ENCODE results near the gene IFT80. TPM values are rescaled to one million over a fixed set of nuclear protein-coding genes. Genes with fewer than 3 reads are reported as not detected.

Gene IFT80
- total and polyA plus RNA-seq, 2 of the 4 experiments (the other 2 are of a cell fraction), result 15.2 to 16.8 TPM

- H2BK20ac ChIP-seq (ENCODE audit: low read depth, low read length), result no peak overlapping the region
- H4K5ac ChIP-seq (ENCODE audit: low read depth, low read length), result no peak overlapping the region
- no peak overlapping the region for H3K56ac ChIP-seq (ENCODE audit: extremely low read depth, insufficient read depth, low read length)
- H3K14ac ChIP-seq (replicated peaks; ENCODE audit: low read depth, low read length), result no peak overlapping the region
- CTCF ChIA-PET, result no interaction called here
- no peak overlapping the region for H2AFZ ChIP-seq (replicated peaks; ENCODE audit: low read length, poor library complexity)
- DNase-seq (no peak), ATAC-seq (ENCODE audit: low read depth) (no peak)
- no peak overlapping the region for H2AK9ac ChIP-seq (replicated peaks; ENCODE audit: low read depth, low read length, poor library complexity)
- TF ChIP-seq BHLHE40 (IDR thresholded peaks at IDR 0.05; ENCODE audit: low read depth, low read length), result no peak
- TF ChIP-seq MXI1 (IDR thresholded peaks at IDR 0.05; ENCODE audit: borderline replicate concordance, low read depth, low read length), result no peak
- no peak for TF ChIP-seq CEBPB (IDR thresholded peaks at IDR 0.05; ENCODE audit: low read depth, low read length)
- TF ChIP-seq ELK1 (IDR thresholded peaks at IDR 0.05; ENCODE audit: borderline replicate concordance, low read depth, low read length), result no peak
- TF ChIP-seq MAZ (IDR thresholded peaks at IDR 0.05; ENCODE audit: borderline replicate concordance, low read depth, low read length), result no peak
- no peak for TF ChIP-seq NFE2L2 (IDR thresholded peaks at IDR 0.05; ENCODE audit: low read depth, low read length)
- TF ChIP-seq POLR2A (IDR thresholded peaks at IDR 0.05; ENCODE audit: low read depth, low read length), result no peak
- TF ChIP-seq, protein P1, sequence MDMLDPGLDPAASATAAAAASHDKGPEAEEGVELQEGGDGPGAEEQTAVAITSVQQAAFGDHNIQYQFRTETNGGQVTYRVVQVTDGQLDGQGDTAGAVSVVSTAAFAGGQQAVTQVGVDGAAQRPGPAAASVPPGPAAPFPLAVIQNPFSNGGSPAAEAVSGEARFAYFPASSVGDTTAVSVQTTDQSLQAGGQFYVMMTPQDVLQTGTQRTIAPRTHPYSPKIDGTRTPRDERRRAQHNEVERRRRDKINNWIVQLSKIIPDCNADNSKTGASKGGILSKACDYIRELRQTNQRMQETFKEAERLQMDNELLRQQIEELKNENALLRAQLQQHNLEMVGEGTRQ (IDR thresholded peaks at IDR 0.05; ENCODE audit: low read depth, low read length), result no peak
- TF ChIP-seq FOS (IDR thresholded peaks at IDR 0.05; ENCODE audit: low read depth, low read length), result no peak
- TF ChIP-seq CTCF (conservative IDR thresholded peaks at IDR 0.05; ENCODE audit: low read depth, low read length), result no peak
- no peak for TF ChIP-seq CHD1 (IDR thresholded peaks at IDR 0.05; ENCODE audit: low read depth, low read length)
- no peak for TF ChIP-seq MAFK (IDR thresholded peaks at IDR 0.05; ENCODE audit: low read depth, low read length)
- no peak for TF ChIP-seq SMC3 (IDR thresholded peaks at IDR 0.05; ENCODE audit: low read depth, low read length)
- TF ChIP-seq RFX5 (IDR thresholded peaks at IDR 0.05; ENCODE audit: low read depth, low read length), result no peak
- no peak for TF ChIP-seq RAD21 (IDR thresholded peaks at IDR 0.05; ENCODE audit: low read length)
- no peak for TF ChIP-seq RCOR1 (IDR thresholded peaks at IDR 0.05; ENCODE audit: insufficient replicate concordance, low read length)
- H3K4me1 ChIP-seq (ENCODE audit: control insufficient read depth, insufficient read depth, low read length), result no peaks in the 10 kb centered on the region
- no peaks in the 10 kb centered on the region for H3K9me1 ChIP-seq (ENCODE audit: insufficient read depth, low read length)
- H3K18ac ChIP-seq (ENCODE audit: low read depth, low read length), result no peak overlapping the region
- H2AK5ac ChIP-seq (ENCODE audit: low read depth, low read length), result no peak overlapping the region
- H3K79me1 ChIP-seq (ENCODE audit: low read depth in 1 of 2, low read length in 2 of 2), result no peaks in the 10 kb centered on the region
- no peaks in the 10 kb centered on the region for H3K36me3 ChIP-seq (ENCODE audit: control insufficient read depth, insufficient read depth, low read length)
- dilution Hi-C loops (cut with HindIII; ENCODE audit: low sequenced_read_pairs, unreplicated experiment), result no loop called here
- no peak overlapping the region for H2BK120ac ChIP-seq (ENCODE audit: low read depth, low read length)
- no peak overlapping the region for H2BK5ac ChIP-seq (ENCODE audit: low read depth, low read length, poor library complexity, severe bottlenecking)
- H4K20me1 ChIP-seq (ENCODE audit: insufficient read depth, low read length), result no peaks in the 10 kb centered on the region
- no peak overlapping the region for H3K4me2 ChIP-seq (ENCODE audit: low read depth, low read length)
- no peak overlapping the region for H3K4me3 ChIP-seq (ENCODE audit: insufficient read depth, low read depth, low read length)
- no peak overlapping the region for H3K27ac ChIP-seq (ENCODE audit: insufficient read depth, low read length)
- H3K9ac ChIP-seq (ENCODE audit: low read depth, low read length), result no peak overlapping the region
- no peaks in the 10 kb centered on the region; the same call in 1 of the 2 replicates for H3K27me3 ChIP-seq (ENCODE audit: control insufficient read depth, insufficient read depth, low read length)
- no peaks in the 10 kb centered on the region for H3K9me3 ChIP-seq (ENCODE audit: control insufficient read depth, insufficient read depth, low read length)
- no peak overlapping the region for H4K8ac ChIP-seq (ENCODE audit: low read depth in 2 of 2, low read length in 2 of 2)
- no peak overlapping the region for H2BK15ac ChIP-seq (ENCODE audit: low read depth, low read length)
- no peak overlapping the region for H3K4ac ChIP-seq (ENCODE audit: low read depth, low read length)
- intact Hi-C loops (cut with micrococcal nuclease), result no loop called here
- H4K91ac ChIP-seq (ENCODE audit: insufficient read depth, low read depth, low read length), result no peak overlapping the region
- in situ Hi-C loops (cut with MboI; ENCODE audit: low sequenced_read_pairs), result no loop called here
- BruUV-seq (replicated peaks), result no TSS peak
- 97% methylated on average over 6 of the region's 9 CpGs; no CpG with 5 or more reads in 1 of the 2 experiments for WGBS, 2 experiments (ENCODE audit: extremely low coverage in 2 of 2, insufficient read length in 1 of 2)
- H3K23ac ChIP-seq (ENCODE audit: low read depth, low read length), result no peak overlapping the region
- POLR2A ChIA-PET (ENCODE audit: unreplicated experiment), result no interaction called here
Observed at GRCh38 chr3:160245261-160245800, 153.7 kb downstream of the IFT80 start.
